NCI-H1092 (cell line): ENCODE results near the gene PKNOX2.

Experiments
- DNase-seq: peaks from one replicate; lab custom pipeline; 2025; lab: John Stamatoyannopoulos, UW

The PKNOX2 gene

DNA sequence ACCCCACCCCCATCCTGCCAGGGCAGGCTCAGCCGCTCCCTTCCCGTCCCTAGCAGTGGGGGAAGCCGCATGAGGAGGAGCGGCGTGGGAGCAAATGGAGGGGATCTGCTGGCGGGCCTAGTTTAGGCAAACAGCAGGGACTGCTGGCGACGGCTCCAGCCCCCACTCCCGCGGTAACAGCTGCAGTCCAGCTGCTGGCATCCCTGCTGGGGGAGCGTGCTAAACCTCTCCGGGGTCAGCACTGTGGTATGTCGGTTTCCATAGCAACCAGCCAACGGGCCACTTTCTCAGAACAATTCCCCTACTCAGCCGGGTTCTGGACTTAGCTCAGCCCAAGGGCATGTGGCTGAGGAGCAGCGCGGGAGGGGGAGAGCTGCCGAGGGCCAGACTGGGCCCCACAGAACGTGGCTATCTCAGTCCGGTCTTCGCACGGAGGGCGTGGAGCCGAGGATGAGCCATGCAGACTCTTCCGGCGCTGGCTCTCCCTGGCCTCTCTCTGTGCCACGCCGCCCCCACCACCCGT, 98.8 kb downstream of the PKNOX2 start:
- DNase-seq = peak; percentile 16

GRCh38 chr11:125264100-125265022, 99.8 kb downstream of the PKNOX2 start:
- DNase-seq = no peak

- DNase-seq = no peak
Observed at GRCh38 chr11:125267548-125267947, 103.0 kb downstream of the PKNOX2 start.

GRCh38 chr11:125268611-125269010, 104.1 kb downstream of the PKNOX2 start:
- DNase-seq = no peak

DNA sequence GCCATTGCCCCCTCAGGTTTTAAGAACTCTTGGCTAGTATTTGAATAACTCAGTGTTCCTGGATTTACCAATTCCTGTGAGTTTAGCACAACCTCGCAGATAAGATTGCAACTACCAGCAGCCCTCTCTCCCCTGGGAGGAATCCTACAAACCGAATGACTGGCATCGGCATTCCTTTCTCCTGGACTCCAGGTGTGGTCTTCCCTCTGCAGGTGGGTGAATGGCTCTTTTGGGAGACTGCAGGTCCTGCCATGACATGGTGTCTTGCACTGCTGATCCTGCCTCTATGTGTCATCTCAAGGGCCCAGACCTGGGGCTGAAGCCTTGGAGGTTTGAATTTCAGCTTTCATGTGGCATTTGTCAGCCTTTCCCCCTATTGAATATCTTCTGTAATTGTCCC, 105.6 kb downstream of the PKNOX2 start:
- DNase-seq = no peak

DNA sequence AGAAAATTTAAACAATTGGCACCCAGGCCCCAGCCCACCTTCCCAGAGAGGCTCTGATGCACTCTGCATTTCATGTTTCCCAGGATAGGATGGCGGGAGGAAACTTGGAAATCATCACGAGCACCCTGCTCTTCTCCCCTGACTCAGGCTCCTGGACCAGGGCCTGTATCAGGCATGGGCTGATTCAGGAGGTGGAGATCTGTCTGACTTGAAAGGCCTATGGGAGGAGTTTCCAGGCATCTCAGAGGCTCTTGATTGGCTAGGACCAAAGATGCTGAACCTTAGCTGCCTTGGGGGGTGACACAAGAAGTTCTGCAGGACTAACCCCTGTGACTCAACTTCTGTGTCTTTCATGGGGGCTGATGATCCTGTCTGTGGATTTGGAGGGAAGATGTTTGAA, 106.2 kb downstream of the PKNOX2 start:
- DNase-seq = no peak

GRCh38 chr11:125271483-125272091, 107.0 kb downstream of the PKNOX2 start:
- no peak for DNase-seq

GRCh38 chr11:125272092-125272491, 107.5 kb downstream of the PKNOX2 start:
- DNase-seq = no peak

DNA sequence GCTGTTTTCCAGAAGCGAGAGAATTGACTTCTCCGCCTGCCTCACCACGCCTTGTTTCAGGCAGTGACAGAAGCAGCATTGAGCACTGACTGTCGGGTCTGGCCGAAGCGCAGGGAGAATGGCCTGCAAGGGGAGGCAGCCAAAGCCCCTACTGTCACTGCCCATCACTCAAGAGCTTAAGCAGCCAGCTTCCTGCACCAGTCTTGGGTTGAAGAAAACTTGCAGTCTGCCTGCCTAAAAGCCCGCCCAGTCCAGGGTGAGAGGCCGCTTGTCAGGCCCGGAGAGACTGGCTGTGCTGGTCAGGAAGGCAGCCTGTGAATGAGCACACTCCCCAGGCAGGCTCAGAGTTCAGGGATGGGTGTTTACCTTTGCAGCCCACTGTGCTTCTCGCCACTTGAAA, 108.3 kb downstream of the PKNOX2 start:
- no peak for DNase-seq

- no peak for DNase-seq
Observed at GRCh38 chr11:125273519-125274000, 109.0 kb downstream of the PKNOX2 start.

- DNase-seq = no peak
Observed at GRCh38 chr11:125274309-125274708, 109.8 kb downstream of the PKNOX2 start.

GRCh38 chr11:125274774-125275173, 110.2 kb downstream of the PKNOX2 start:
- no peak for DNase-seq

GRCh38 chr11:125275905-125276618, 111.5 kb downstream of the PKNOX2 start:
- DNase-seq = peak; percentile 80

GRCh38 chr11:125276619-125276976, 112.0 kb downstream of the PKNOX2 start:
- no peak for DNase-seq

- DNase-seq = no peak
Observed at GRCh38 chr11:125279676-125280418, 115.3 kb downstream of the PKNOX2 start.

DNA sequence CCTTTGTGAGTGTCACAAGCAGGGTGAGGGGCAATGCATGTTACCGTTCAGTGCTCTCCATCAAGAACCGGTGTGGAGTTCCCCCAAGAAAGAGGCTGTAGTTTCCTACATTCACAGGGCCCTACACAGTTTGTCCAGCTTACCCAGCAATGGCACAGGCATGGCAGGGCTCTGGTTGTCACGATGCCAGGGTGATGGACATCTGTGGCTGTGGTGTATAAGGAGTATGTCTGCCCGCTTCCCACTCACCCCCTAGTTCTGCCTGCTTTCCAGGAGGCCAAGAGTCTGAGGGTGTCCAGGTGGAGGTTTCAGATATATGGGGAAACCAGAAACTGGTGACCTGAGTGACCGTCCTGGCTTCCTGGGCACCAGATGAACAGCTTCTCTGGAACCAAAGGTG, 116.1 kb downstream of the PKNOX2 start:
- no peak for DNase-seq

- DNase-seq = no peak
Observed at GRCh38 chr11:125281831-125282595, 117.5 kb downstream of the PKNOX2 start.

DNA sequence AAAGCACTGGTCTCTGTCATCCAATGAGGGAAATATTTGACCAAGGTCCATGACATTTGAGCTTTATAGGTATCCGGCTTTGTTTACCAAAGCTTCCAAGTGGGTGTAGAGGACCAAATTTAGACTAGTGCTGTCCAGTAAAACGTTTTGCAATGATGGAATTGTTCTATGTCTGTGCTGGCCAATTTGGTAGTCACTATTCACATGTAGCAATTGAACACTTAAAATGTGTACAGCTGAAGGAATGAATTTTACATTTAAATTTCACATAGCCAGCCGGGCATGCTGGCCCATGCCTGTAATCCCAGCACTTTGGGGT, 118.0 kb downstream of the PKNOX2 start:
- no peak for DNase-seq

DNA sequence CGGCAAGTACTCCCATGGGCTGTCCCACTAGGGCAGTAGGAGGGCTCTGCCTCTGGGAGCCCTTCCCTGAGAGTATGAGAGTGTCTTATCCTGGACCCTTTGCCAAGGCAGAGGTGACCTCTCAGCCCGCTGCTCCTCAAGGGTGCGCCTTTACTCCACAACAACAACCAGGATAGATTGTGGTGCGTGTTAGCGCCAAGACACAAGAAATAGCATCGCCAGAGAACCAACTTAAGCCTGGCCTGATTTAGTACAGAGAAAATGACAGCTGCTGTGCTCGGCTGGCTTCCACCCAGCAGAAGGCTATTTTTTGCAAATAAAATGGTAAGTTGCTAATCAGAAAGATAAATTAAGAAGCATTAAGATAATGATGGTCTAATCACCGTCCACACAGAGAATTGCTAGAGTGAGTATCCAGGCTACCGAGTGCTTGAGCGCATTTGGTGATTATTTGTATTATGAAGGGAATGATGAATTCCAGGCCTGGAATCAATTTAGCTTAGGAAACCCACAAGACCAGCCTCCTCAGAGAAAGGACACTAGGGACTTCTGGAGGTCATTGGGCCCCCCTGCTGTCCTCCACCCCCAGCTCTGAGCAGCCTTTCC, 119.8 kb downstream of the PKNOX2 start:
- no peak for DNase-seq

DNA sequence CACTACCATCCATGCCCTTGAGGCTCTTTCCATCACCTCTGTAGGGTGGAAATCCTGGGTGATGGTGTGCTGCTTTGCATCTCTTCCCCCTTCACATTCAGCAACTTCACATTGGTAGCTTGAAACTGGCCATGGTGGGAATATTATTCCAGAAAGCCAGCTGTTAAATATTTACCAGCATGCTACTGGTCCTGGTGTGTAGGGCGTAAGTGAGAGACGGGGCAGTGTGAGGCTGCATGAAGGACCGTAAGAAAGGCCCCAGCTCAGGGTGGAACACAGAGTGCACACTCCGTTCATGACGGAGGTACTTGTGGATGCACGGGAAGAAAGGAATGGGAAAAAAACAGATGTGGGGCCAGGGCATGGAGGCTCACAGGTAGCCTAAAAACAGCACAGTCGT, 121.3 kb downstream of the PKNOX2 start:
- DNase-seq = no peak

DNA sequence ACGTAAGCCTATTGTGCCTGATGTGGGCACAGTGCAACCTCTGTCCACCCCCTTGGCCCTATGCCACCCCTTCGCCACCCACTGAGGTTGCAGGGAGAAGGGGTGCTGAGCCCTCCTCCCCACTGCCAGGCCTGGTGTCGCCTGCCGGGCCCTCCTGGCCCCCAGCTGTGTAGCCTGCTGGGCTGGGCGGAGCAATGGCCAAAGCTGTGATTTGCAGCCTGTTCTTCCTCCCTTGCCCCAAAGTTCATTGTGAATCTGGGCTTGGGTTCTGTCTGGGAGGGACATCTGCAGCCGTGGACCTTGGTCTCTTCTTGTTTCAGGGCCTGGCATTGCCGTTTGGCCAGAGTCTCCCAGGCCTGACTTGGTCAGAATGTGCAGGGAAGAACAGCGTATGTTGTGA, 121.9 kb downstream of the PKNOX2 start:
- no peak for DNase-seq
